NK-92 (cell line): ENCODE measurements around the gene RPA1.

Experiments used
- DNase-seq: peaks from one replicate; lab custom pipeline; 2025; ENCODE audit not compliant: unreplicated experiment; lab: John Stamatoyannopoulos, UW

Gene RPA1

GRCh38 chr17:1939981-1940809, 110.4 kb downstream of the RPA1 start:
- no peak for DNase-seq

GRCh38 chr17:1940810-1941185, 111.0 kb downstream of the RPA1 start:
- no peak for DNase-seq

- no peak for DNase-seq
These were observed 111.7 kb downstream of the RPA1 start for GRCh38 chr17:1941272-1942065.

GRCh38 chr17:1942066-1942365, 112.2 kb downstream of the RPA1 start:
- no peak for DNase-seq

- no peak for DNase-seq
These were observed 113.0 kb downstream of the RPA1 start for GRCh38 chr17:1942666-1943435.

- DNase-seq: no peak
These were observed 113.6 kb downstream of the RPA1 start for GRCh38 chr17:1943436-1943831.

GRCh38 chr17:1945621-1946020, 115.8 kb downstream of the RPA1 start:
- no peak for DNase-seq

GRCh38 chr17:1946021-1946932, 116.5 kb downstream of the RPA1 start:
- DNase-seq: no peak

- no peak for DNase-seq
These were observed 117.5 kb downstream of the RPA1 start for GRCh38 chr17:1947229-1947742.

- no peak for DNase-seq
These were observed 118.1 kb downstream of the RPA1 start for GRCh38 chr17:1947743-1948516.

GRCh38 chr17:1948517-1948825, 118.7 kb downstream of the RPA1 start:
- DNase-seq: no peak
